ENCODE measurements around the gene MTCL1.

MTCL1 gene

GRCh38 chr18:8715599-8715998, 10.2 kb downstream of the MTCL1 start:
- DNase-seq: no peak

- DNase-seq: no peak
These were observed 11.8 kb downstream of the MTCL1 start for GRCh38 chr18:8717011-8717770.

DNA sequence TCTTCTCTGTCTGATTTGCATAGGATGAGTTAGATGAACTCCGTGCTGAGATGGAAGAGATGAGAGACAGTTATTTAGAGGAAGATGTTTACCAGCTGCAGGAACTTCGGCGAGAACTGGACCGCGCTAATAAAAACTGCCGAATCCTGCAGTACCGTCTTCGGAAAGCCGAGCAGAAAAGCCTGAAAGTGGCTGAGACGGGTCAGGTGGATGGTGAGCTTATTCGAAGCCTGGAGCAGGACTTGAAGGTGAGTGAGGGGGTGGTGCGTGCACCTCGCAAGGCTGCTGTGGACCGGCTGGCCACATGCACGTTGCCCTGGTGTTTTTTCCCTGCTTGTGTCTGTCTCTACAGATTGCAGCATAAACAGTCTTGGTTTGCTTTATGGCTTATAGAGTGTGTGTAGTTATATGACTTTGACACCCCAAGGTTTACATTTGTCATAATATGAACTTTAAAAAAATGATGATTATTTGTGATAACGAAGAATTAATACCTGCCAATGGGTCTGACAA, 13.1 kb downstream of the MTCL1 start:
- DNase-seq: no peak

DNA sequence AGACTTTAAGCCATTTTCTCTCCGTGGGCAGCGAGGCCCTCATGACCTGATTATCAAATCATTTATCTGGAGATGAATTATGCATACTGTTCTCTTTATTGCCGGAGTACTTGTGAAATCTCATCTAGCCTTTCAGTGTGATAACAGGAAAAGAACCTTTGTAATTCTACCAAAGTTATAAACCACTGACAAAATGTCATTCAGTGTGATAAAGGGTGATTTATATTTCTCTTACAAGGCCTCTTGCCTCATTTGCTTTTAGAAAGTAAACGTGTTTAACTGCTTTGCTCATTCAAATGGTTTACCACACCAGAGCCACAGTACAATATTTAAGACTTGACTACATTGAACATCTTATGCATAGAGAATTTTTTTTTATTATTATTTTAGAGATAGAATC, 13.8 kb downstream of the MTCL1 start:
- no peak for DNase-seq

- DNase-seq: no peak
These were observed 14.8 kb downstream of the MTCL1 start for GRCh38 chr18:8720141-8720540.

DNA sequence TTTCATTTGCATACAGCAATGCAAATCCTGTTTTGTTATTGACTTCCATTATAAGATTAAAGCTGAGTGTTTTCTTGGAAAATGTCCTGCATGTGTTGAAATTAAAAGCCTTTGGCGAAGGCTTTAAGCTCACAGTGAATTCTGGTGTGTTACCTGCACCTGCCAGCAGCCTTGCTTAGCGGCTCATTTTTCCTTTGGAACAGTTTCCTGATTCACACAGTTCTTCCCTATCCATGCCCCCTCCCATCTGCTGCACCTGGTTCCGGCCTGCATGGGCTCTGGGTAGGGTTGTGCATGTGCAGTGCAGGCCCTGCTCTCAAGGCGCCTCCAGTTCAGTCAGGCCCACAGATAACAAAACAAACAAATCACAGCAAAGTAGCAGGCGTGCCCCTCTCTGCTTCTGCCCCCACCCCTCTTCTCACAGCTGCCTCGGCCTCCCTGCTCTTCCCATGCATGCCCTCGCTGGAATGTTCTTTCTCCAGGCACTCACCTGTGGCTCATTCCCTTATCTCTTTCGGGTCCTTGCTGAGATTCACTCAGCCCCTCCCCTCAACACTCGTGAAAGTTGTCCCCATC, 15.8 kb downstream of the MTCL1 start:
- DNase-seq: no peak

GRCh38 chr18:8721716-8722115, 16.4 kb downstream of the MTCL1 start:
- DNase-seq: no peak

DNA sequence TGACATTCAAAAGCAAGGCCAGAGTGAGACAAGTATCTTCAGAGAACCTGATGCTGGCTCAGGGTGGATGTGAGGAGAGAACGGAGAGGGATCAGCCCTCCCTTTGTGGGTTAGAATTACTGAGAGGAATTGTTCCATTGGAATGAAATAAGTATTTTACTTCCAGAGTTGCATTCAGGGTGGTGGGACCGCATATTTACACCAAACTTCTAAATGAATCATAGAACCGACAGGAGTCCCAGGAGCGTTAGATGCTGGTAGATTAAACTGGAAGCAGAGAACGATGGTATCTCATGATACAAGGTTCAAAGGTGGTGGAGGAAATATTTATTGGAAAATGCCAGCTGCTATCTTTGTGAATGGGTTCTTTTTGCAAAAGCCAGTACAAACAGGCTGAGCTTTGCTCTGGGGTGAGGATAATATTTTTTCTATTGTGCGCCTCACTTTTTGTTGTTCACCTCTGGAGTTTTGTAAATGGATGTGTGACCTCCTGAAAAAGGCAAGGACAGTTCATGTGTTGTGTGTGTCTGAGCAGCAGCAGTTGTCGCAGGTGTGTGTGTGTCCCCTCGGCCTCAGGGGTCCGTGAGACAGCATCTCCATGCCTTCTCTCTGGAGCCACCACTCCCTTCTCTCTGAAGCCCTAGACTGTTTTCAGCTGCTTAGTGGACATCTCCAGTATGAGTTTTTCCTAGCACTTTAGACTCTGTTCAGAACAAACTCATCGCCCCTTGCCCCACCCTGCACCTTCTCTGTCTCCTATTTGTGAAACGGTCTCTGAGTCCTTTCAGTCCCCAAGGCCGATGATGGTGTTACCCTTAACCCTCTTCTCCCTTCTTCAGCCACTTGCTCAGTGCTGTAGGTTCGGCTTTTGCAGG, 17.8 kb downstream of the MTCL1 start:
- no peak for DNase-seq

GRCh38 chr18:8724452-8724851, 19.1 kb downstream of the MTCL1 start:
- no peak for DNase-seq

DNA sequence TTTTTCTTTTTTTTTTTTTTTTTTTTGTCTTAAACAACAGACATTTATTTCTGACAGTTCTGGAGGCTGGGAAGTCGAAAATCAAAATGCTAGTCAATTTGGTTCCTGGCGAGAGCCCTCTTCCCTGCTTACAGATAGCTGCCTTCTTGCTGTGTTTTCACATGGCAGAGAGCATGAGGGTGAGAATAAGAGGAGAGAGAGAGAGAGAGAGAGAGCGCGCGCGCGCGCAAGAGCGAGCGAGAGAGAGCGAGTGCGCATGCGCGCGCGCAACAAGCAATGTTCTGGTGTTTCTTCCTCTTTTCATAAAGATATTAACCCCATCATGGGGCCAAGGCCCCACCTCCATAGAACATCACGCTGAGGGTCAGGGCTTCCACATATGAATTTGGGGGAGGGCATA, 20.9 kb downstream of the MTCL1 start:
- no peak for DNase-seq

DNA sequence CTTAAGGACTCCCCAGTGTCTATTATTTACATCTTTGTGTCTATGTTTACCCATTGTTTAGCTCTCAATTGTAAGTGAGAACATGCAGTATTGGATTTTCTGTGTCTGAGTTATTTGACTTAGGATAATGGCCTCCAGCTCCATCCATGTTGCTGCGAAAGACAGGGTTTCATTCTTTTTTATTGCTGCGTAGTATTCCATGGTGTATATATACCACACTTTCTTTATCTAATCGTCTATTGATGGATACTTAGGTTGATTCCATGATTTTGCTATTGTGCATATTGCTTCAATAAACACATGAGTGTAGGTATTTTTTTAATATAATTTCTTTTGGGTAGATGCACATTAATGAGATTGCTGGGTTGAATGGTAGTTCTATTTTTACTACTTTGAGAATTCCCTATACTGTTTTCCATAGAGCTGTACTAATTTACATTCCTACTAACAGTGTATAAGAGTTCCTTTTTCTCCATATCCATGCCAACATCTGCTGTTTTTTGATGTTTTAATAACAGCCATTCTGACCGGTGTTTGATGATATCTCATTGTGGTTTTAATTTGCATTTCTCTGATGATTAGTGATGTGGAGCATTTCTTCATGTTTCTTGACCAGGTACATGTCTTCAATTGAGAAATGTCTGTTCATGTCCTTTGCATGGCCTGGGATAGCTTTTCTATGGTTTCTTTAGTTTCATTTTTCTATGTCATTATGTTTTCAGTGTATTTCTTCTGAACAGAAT, 21.8 kb downstream of the MTCL1 start:
- DNase-seq: no peak

GRCh38 chr18:8730080-8730827, 24.9 kb downstream of the MTCL1 start:
- DNase-seq: no peak

DNA sequence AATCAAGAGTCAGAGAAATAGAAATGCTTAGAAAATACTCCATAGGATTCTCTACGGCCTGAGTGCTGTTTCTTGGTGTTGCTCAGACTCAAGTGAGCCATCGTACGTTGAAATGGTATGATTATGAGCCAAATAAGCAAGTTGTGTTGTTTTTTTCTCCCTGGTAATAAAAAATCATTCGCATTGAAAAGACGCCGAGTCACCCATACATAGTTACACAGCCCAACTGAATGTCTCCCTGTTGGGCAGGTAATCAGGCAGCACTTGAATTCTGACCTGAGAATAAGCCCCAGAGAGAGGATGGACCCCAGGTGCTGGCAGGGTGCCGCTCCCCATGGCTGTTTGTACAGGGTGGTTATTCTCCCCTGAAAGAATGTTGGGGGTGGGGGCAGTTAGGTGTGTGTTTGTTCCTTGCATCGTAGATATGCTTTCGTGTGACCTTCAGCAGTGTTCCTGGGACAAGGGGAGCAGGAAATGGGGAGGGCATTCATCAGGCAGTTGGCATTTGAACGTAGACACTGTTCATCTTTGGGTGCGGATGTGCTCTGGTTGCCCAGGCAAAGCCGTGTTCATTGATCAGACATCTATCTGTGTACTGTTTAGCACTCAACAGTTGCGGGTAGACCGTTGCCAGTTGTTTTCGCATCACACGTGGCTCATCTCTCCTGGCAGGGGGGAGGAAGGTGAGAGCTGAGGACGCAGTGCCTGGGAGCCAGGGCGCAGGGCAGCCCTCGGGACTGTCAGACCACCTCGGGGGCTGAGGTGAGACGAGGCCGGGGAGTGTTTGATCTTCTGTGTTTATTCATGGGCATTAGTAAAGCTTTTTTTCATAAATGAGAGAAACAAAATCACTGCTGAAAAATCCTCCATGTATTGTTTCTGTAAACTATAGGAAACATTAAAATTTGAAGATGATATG, 27.3 kb downstream of the MTCL1 start:
- DNase-seq: no peak

DNA sequence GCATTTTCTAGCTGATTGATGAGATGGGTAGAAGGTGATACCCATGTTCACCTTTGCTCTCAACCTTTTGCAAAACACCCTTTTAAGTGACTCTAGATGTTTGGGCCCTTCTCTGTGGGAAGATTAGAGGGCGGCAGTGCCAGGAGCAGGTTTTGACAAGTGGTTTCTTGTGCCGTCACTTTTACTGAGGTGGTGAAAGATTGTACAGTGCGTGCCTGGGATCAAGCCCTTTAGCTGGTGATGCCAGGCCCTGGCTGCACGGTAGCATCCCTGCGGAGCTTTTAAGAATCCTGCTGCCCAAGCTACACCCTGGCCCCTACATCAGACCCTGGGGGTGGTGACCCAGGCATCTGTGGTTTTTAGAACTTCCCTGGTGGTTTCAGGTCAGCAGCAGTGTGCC, 29.1 kb downstream of the MTCL1 start:
- DNase-seq: no peak

GRCh38 chr18:8735274-8735673, 29.9 kb downstream of the MTCL1 start:
- no peak for DNase-seq

GRCh38 chr18:8741117-8741516, 35.8 kb downstream of the MTCL1 start:
- DNase-seq: no peak

DNA sequence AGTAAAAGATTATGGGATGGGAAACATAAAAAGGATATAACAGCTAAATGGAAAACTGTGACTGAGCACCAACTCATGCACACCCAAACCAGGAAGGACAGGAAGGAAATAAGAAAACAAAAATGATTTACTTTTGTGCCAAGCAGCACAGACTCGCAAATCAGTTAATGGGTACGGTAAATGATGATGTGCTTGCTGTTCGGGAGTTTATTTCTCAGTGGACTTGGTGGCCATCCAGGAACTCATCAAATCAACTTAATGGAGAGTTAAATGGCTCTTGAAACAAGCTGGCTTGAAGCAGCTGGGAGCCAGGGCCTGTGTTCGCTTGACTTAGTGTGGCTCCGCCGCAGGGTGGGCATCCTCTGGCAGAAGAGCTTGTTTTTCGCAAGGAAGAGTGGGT, 36.2 kb downstream of the MTCL1 start:
- no peak for DNase-seq

GRCh38 chr18:8742387-8743361, 37.3 kb downstream of the MTCL1 start:
- no peak for DNase-seq

GRCh38 chr18:8744038-8744437, 38.7 kb downstream of the MTCL1 start:
- no peak for DNase-seq

- DNase-seq: no peak
These were observed 39.3 kb downstream of the MTCL1 start for GRCh38 chr18:8744656-8745055.
